ENCODE data around the gene NUP210. TPM values are rescaled to one million over a fixed set of nuclear protein-coding genes. Genes with fewer than 3 reads are reported as not detected.

Gene NUP210
- total RNA-seq, 4 donors from 2014 or later = 3.6 to 8.2 (median 4.0) TPM

- H3K4me3 ChIP-seq (ENCODE audit: low read depth, poor library complexity, severe bottlenecking) = no peak overlapping the region
- intact Hi-C loops (cut with DNase I; ENCODE audit: low total_unique reads) = no loop called here
- no peak for TF ChIP-seq POLR2A (IDR thresholded peaks at IDR 0.05)
- no peak for TF ChIP-seq CTCF (IDR thresholded peaks at IDR 0.05)
- WGBS, 2 donors = 75 to 78% methylated on average over 8 of the region's 8 CpGs
- DNase-seq (ENCODE audit: low spot score in 2 of 2) = no peak
Measured at GRCh38 chr3:13332158-13332557, 88.0 kb downstream of the NUP210 start.

GRCh38 chr3:13329746-13330145 lies 90.4 kb downstream of the NUP210 start:
- intact Hi-C loops (cut with DNase I; ENCODE audit: low total_unique reads) = no loop called here
- no peak for DNase-seq (ENCODE audit: low spot score in 2 of 2)
- no peak overlapping the region for H3K4me3 ChIP-seq (ENCODE audit: low read depth, poor library complexity, severe bottlenecking)
- 88 to 97% methylated on average over 5 of the region's 5 CpGs for WGBS, 2 donors
- TF ChIP-seq POLR2A (IDR thresholded peaks at IDR 0.05) = no peak
- TF ChIP-seq CTCF (IDR thresholded peaks at IDR 0.05) = no peak

- 89 to 92% methylated on average over 6 to 7 of the region's 7 CpGs for WGBS, 2 donors
- DNase-seq (ENCODE audit: low spot score in 2 of 2) = no peak
- intact Hi-C loops (cut with DNase I; ENCODE audit: low total_unique reads) = no loop called here
- TF ChIP-seq POLR2A (IDR thresholded peaks at IDR 0.05) = no peak
- TF ChIP-seq CTCF (IDR thresholded peaks at IDR 0.05) = no peak
- H3K4me3 ChIP-seq (ENCODE audit: low read depth, poor library complexity, severe bottlenecking) = no peak overlapping the region
Measured at GRCh38 chr3:13325892-13326443, 94.2 kb downstream of the NUP210 start.

- WGBS, 2 donors = 84 to 88% methylated on average over 11 of the region's 11 CpGs
- DNase-seq (ENCODE audit: low spot score in 2 of 2) = no peak
- intact Hi-C loops (cut with DNase I; ENCODE audit: low total_unique reads) = no loop called here
- TF ChIP-seq CTCF (IDR thresholded peaks at IDR 0.05) = no peak
- no peak for TF ChIP-seq POLR2A (IDR thresholded peaks at IDR 0.05)
- H3K4me3 ChIP-seq (ENCODE audit: low read depth, poor library complexity, severe bottlenecking) = no peak overlapping the region
Measured at GRCh38 chr3:13324835-13325501, 95.2 kb downstream of the NUP210 start.

- intact Hi-C loops (cut with DNase I; ENCODE audit: low total_unique reads) = no loop called here
- no peak for TF ChIP-seq POLR2A (IDR thresholded peaks at IDR 0.05)
- WGBS, 2 donors = 89 to 91% methylated on average over 5 of the region's 5 CpGs
- H3K4me3 ChIP-seq (ENCODE audit: low read depth, poor library complexity, severe bottlenecking) = no peak overlapping the region
- no peak for DNase-seq (ENCODE audit: low spot score in 2 of 2)
Measured at GRCh38 chr3:13323822-13324221, 96.3 kb downstream of the NUP210 start.

GRCh38 chr3:13322324-13322723 lies 97.8 kb downstream of the NUP210 start:
- intact Hi-C loops (cut with DNase I; ENCODE audit: low total_unique reads) = no loop called here
- 76 to 77% methylated on average over 8 of the region's 8 CpGs for WGBS, 2 donors
- no peak for DNase-seq (ENCODE audit: low spot score in 2 of 2)
- no peak for TF ChIP-seq CTCF (IDR thresholded peaks at IDR 0.05)
- TF ChIP-seq POLR2A (IDR thresholded peaks at IDR 0.05) = no peak
- no peak overlapping the region for H3K4me3 ChIP-seq (ENCODE audit: low read depth, poor library complexity, severe bottlenecking)

All from lower leg skin (tissue), 4 donors.